B cell (primary cell): ENCODE results near the gene PLCB1. TPM values are rescaled to one million over a fixed set of nuclear protein-coding genes. Genes with fewer than 3 reads are reported as not detected.

Experiments
- ATAC-seq: fragments of 200-7000 bp; cut with Tn5 transposase; one replicate; pipeline ENCODE4 v1.10.0; 2021; ENCODE audit warnings: low read depth, mild to moderate bottlenecking, moderate number of reproducible peaks, moderate library complexity
- CTCF ChIA-PET: fragments of 350-600 bp; sonication (Branson Sonifier 250); formaldehyde crosslinking; loops from one replicate; lab custom pipeline; 2021; ENCODE audit warnings: antibody characterized with exemption, inconsistent platforms; lab: Charles Lee
- POLR2A ChIA-PET: fragments of 350-600 bp; sonication (Branson Sonifier 250); formaldehyde crosslinking; loops from one replicate; lab custom pipeline; 2021; ENCODE audit warnings: antibody characterized with exemption; lab: Charles Lee
- DNase-seq: peaks from one replicate; pipeline ENCODE4 v3.0.0; 2013
- H2AFZ ChIP-seq: 2 replicates; pipeline ENCODE4 v1.6.1; 2012; ENCODE audit warnings: mild to moderate bottlenecking, low read depth, low read length; ENCODE audit not compliant: insufficient read depth, poor library complexity, severe bottlenecking
- H3K27ac ChIP-seq, 2 donors: 1 replicate in 1 of 2; 2 replicates in 1 of 2; pipeline ENCODE4 v1.5.1; 2012 to 2013; ENCODE audit warnings: low read length in 2 of 2, mild to moderate bottlenecking in 2 of 2, moderate library complexity in 1 of 2
- H3K27me3 ChIP-seq, 4 experiments: fragments of 200-600 bp in 1 of 4; sonication (generic) in 1 of 4; replicated peaks in 1 of 4; 1 replicate in 2 of 4; 2 replicates in 2 of 4; pipeline versions ENCODE4 v1.6.1 to v1.7.0; 2013 to 2016; ENCODE audit warnings: low read length in 3 of 4, mild to moderate bottlenecking in 2 of 4, mixed read lengths in 1 of 4, moderate library complexity in 1 of 4; ENCODE audit not compliant: insufficient read depth in 4 of 4, control insufficient read depth in 3 of 4; ENCODE audit errors: control extremely low read depth in 1 of 4
- H3K36me3 ChIP-seq, 2 experiments: replicated peaks in 1 of 2; 1 replicate in 1 of 2; 2 replicates in 1 of 2; pipeline versions ENCODE4 v1.6.1 to v1.7.1; 2013; ENCODE audit warnings: low read length in 1 of 2; ENCODE audit not compliant: insufficient read depth in 2 of 2, control insufficient read depth in 1 of 2; ENCODE audit errors: control extremely low read depth in 1 of 2, extremely low read depth in 1 of 2
- H3K4me1 ChIP-seq, 2 donors: fragments of 200-600 bp in 1 of 2; sonication (generic) in 1 of 2; 1 replicate in 1 of 2; 2 replicates in 1 of 2; pipeline versions ENCODE4 v1.5.1 to v1.6.1; 2013 to 2017; ENCODE audit warnings: low read length in 2 of 2; ENCODE audit not compliant: control insufficient read depth in 2 of 2, insufficient read depth in 2 of 2
- H3K4me2 ChIP-seq: replicated peaks from 2 replicates; pipeline ENCODE3; 2012; ENCODE audit warnings: mild to moderate bottlenecking, low read depth, low read length; ENCODE audit not compliant: poor library complexity, severe bottlenecking
- H3K4me3 ChIP-seq, 5 experiments: fragments of 200-600 bp in 1 of 5; sonication (generic) in 1 of 5; 1 replicate in 3 of 5; 2 replicates in 2 of 5; pipeline versions ENCODE4 v1.5.1 to v1.7.0; 2011 to 2016; ENCODE audit warnings: low read length in 4 of 5, mild to moderate bottlenecking in 4 of 5, low read depth in 2 of 5, control low read depth in 1 of 5, moderate library complexity in 1 of 5; ENCODE audit not compliant: insufficient read depth in 1 of 5; ENCODE audit errors: control extremely low read depth in 1 of 5, extremely low read depth in 1 of 5
- H3K79me2 ChIP-seq: fragments of 200-600 bp; sonication (generic); one replicate; pipeline ENCODE4 v1.6.0; 2016; ENCODE audit warnings: low read length; ENCODE audit not compliant: control insufficient read depth, insufficient read depth
- H3K9ac ChIP-seq: fragments of 200-600 bp; sonication (generic); 2 replicates; pipeline ENCODE4 v1.6.1; 2017; ENCODE audit warnings: mild to moderate bottlenecking, low read length, moderate library complexity
- H3K9me3 ChIP-seq, 3 donors: one replicate each; pipeline versions ENCODE4 v1.6.1 to v1.7.1; 2013; ENCODE audit warnings: low read length in 2 of 3; ENCODE audit not compliant: control insufficient read depth in 2 of 3, insufficient read depth in 1 of 3; ENCODE audit errors: control extremely low read depth in 1 of 3
- H4K20me1 ChIP-seq: 2 replicates; pipeline ENCODE4 v1.6.0; 2012; ENCODE audit warnings: mild to moderate bottlenecking, low read length; ENCODE audit not compliant: insufficient read depth, control insufficient read depth, poor library complexity, severe bottlenecking
- H3K27ac Mint-ChIP-seq: one replicate; pipeline ENCODE4 v1.8.0; 2021; ENCODE audit warnings: mixed read lengths
- H3K27me3 Mint-ChIP-seq: one replicate; pipeline ENCODE4 v1.8.0; 2021; ENCODE audit warnings: mixed read lengths
- H3K4me1 Mint-ChIP-seq: one replicate; pipeline ENCODE4 v1.8.0; 2021; ENCODE audit warnings: mixed read lengths
- H3K4me3 Mint-ChIP-seq: one replicate; pipeline ENCODE4 v1.8.0; 2021; ENCODE audit warnings: mixed read lengths
- H3K9me3 Mint-ChIP-seq: one replicate; pipeline ENCODE4 v1.8.0; 2022; ENCODE audit warnings: mixed read lengths; ENCODE audit not compliant: insufficient read depth
- CTCF ChIP-seq: fragments of 200-600 bp; IDR thresholded peaks from one replicate; pipeline ENCODE4 v1.8.0; 2022; ENCODE audit warnings: antibody characterized with exemption, mild to moderate bottlenecking
- EZH2 ChIP-seq: IDR thresholded peaks from 2 replicates; pipeline ENCODE4 v1.6.1; 2012; ENCODE audit warnings: borderline replicate concordance, low read depth, mild to moderate bottlenecking, moderate library complexity, low read length; ENCODE audit not compliant: insufficient read depth, poor library complexity, severe bottlenecking
- WGBS: methylation state at CpG from one replicate; pipeline ENCODE4 v1.1.5; 2013; ENCODE audit warnings: missing lambda C conversion rate; ENCODE audit not compliant: insufficient coverage; 5-methylcytosine and 5-hydroxymethylcytosine counted together
- intact Hi-C: fragments of 100-400 bp; cut with micrococcal nuclease; formaldehyde crosslinking; loops from one replicate; pipeline ENCODE4 v1.10.0; 2022
- polyA plus RNA-seq: library from polyadenylated mRNA; depleted of rRNA; stranded (reverse); fragments of >200 nt; gene quantifications from 2 replicates; pipeline ENCODE4 v1.2.3, GENCODE V29; 2012
- small RNA-seq: library from RNA; depleted of rRNA; stranded (forward); fragments of <200 nt; gene quantifications from one replicate; pipeline ENCODE3, GENCODE V24; 2012; ENCODE audit warnings: low replicate concordance, low read depth; ENCODE audit not compliant: insufficient read length
- total RNA-seq, 2 donors: library from RNA; stranded (reverse); fragments of 120-200 nt in 1 of 2; gene quantifications; 1 replicate in 1 of 2; 2 replicates in 1 of 2; pipeline versions ENCODE4 v1.2.3 to v1.2.4, GENCODE V29; 2013 to 2022

The PLCB1 gene
- total and polyA plus RNA-seq, 2 donors (not counting 1 experiment from before 2014, with no cell fraction given) = 0.18 to 0.47 TPM

GRCh38 chr20:8934362-8934761 is 802.3 kb downstream of the PLCB1 start:
- H3K9ac ChIP-seq = no peak overlapping the region
- Mint-ChIP-seq H3K9me3 (no peaks in the 10 kb centered on the region), H3K27me3 (no peaks in the 10 kb centered on the region), H3K4me1 (no peaks in the 10 kb centered on the region), H3K4me3 (no peak overlapping the region), H3K27ac (no peak overlapping the region)
- no peak overlapping the region for H3K27ac ChIP-seq
- no peak overlapping the region for H3K4me2 ChIP-seq
- H3K9me3 ChIP-seq = peaks cover 0 to 9% (median 0%) of the 10 kb centered on the region in 3 donors
- WGBS = no CpG with 5 or more reads among the region's 4 CpGs
- POLR2A ChIA-PET = no interaction called here
- ATAC-seq = no peak
- intact Hi-C loops = no loop called here
- H2AFZ ChIP-seq = no peak overlapping the region
- no peaks in the 10 kb centered on the region for H3K79me2 ChIP-seq
- CTCF ChIA-PET = no interaction called here
- no peaks in the 10 kb centered on the region for H4K20me1 ChIP-seq
- TF ChIP-seq EZH2 (no peak), CTCF (no peak)
- no peak for DNase-seq
- H3K4me3 ChIP-seq = no peak overlapping the region
- no peaks in the 10 kb centered on the region for H3K27me3 ChIP-seq
- no peaks in the 10 kb centered on the region for H3K36me3 ChIP-seq
- no peaks in the 10 kb centered on the region for H3K4me1 ChIP-seq

Small RNAs within 50 kb of the gene (small RNA-seq; reads per million reads assigned to genes)
- not detected for gene AL445567.1
- gene RNU105B = not detected

Other genes starting within 250 kb of the PLCB1 start
- gene HAO1, start 191.8 kb upstream of the PLCB1 start, total RNA-seq = not detected in 2 replicates
- not detected in 2 replicates for gene HAO1, start 191.8 kb upstream of the PLCB1 start, polyA plus RNA-seq
- 55.8 and 62.9 TPM in 2 replicates for gene TMX4, start 112.5 kb upstream of the PLCB1 start, total RNA-seq
- 5.8 and 6.7 TPM in 2 replicates for gene TMX4, start 112.5 kb upstream of the PLCB1 start, polyA plus RNA-seq